Liver (tissue), 9 donors: ENCODE results near the gene MPZL2. TPM values are rescaled to one million over a fixed set of nuclear protein-coding genes. Genes with fewer than 3 reads are reported as not detected.

Experiments
- DNase-seq: peaks from one replicate; pipeline ENCODE4 v3.0.0-alpha.2; 2017; ENCODE audit warnings: low spot score
- H3K27ac ChIP-seq, 2 donors: one replicate each; pipeline ENCODE4 v1.7.0; 2013; ENCODE audit warnings: inconsistent platforms in 2 of 2, low read length in 2 of 2, control low read depth in 1 of 2, low read depth in 1 of 2, mild to moderate bottlenecking in 1 of 2
- H3K27me3 ChIP-seq, 4 donors: one replicate each; pipeline versions ENCODE4 v1.6.1 to v1.7.0; 2013; ENCODE audit warnings: low read length in 3 of 4, inconsistent platforms in 1 of 4, mild to moderate bottlenecking in 1 of 4, moderate library complexity in 1 of 4; ENCODE audit not compliant: control insufficient read depth in 4 of 4, insufficient read depth in 4 of 4
- H3K36me3 ChIP-seq, 4 donors: one replicate each; pipeline versions ENCODE4 v1.6.1 to v1.7.0; 2013; ENCODE audit warnings: low read length in 3 of 4, mild to moderate bottlenecking in 3 of 4, low read depth in 1 of 4, moderate library complexity in 1 of 4; ENCODE audit not compliant: control insufficient read depth in 4 of 4, insufficient read depth in 3 of 4
- H3K4me1 ChIP-seq, 4 donors: one replicate each; pipeline versions ENCODE4 v1.6.1 to v1.7.0; 2013; ENCODE audit warnings: low read length in 3 of 4, mild to moderate bottlenecking in 3 of 4, moderate library complexity in 1 of 4; ENCODE audit not compliant: control insufficient read depth in 4 of 4, insufficient read depth in 4 of 4
- H3K4me3 ChIP-seq, 3 donors: one replicate each; pipeline versions ENCODE4 v1.6.1 to v1.7.0; 2013; ENCODE audit warnings: low read length in 3 of 3, control low read depth in 1 of 3, low read depth in 1 of 3, mild to moderate bottlenecking in 1 of 3
- H3K9ac ChIP-seq, 2 donors: one replicate each; pipeline ENCODE4 v1.7.0; 2013; ENCODE audit warnings: low read length in 2 of 2, mild to moderate bottlenecking in 2 of 2, moderate library complexity in 2 of 2, control low read depth in 1 of 2, low read depth in 1 of 2
- H3K9me3 ChIP-seq, 4 donors: one replicate each; pipeline versions ENCODE4 v1.6.1 to v1.7.0; 2013; ENCODE audit warnings: low read length in 3 of 4; ENCODE audit not compliant: control insufficient read depth in 4 of 4
- ATF3 ChIP-seq: IDR thresholded peaks from 2 replicates; pipeline ENCODE4 v1.6.1; 2016; ENCODE audit warnings: antibody characterized with exemption
- CTCF ChIP-seq: fragments of 150-350 bp; IDR thresholded peaks from 2 replicates; pipeline ENCODE4 v1.5.1; 2017; ENCODE audit warnings: improper control_type of control experiment, low read depth, low read length; ENCODE audit not compliant: missing input control
- EGR1 ChIP-seq, 2 donors: IDR thresholded peaks; 2 replicates each; pipeline ENCODE4 v1.6.1; 2016 to 2018; ENCODE audit warnings: antibody characterized with exemption in 2 of 2, low read depth in 2 of 2
- FOXA1 ChIP-seq: IDR thresholded peaks from 2 replicates; pipeline ENCODE4 v1.6.1; 2016; ENCODE audit warnings: antibody characterized with exemption
- FOXA2 ChIP-seq: IDR thresholded peaks from 2 replicates; pipeline ENCODE4 v1.6.1; 2016; ENCODE audit warnings: antibody characterized with exemption
- GABPA ChIP-seq, 2 donors: IDR thresholded peaks in 1 of 2; conservative IDR thresholded peaks in 1 of 2; 2 replicates each; pipeline ENCODE4 v1.6.1; 2016; ENCODE audit warnings: antibody characterized with exemption in 2 of 2, mild to moderate bottlenecking in 1 of 2, moderate library complexity in 1 of 2
- HNF4G ChIP-seq: IDR thresholded peaks from 2 replicates; pipeline ENCODE4 v1.6.1; 2016; ENCODE audit warnings: antibody characterized with exemption
- MAX ChIP-seq: IDR thresholded peaks from 2 replicates; pipeline ENCODE4 v1.6.1; 2016; ENCODE audit warnings: antibody characterized with exemption
- NR2F2 ChIP-seq: IDR thresholded peaks from 2 replicates; pipeline ENCODE4 v1.6.1; 2016; ENCODE audit warnings: antibody characterized with exemption
- RAD21 ChIP-seq, 2 donors: IDR thresholded peaks; 2 replicates each; pipeline ENCODE4 v1.6.1; 2016; ENCODE audit warnings: antibody characterized with exemption in 2 of 2, mild to moderate bottlenecking in 2 of 2
- REST ChIP-seq: IDR thresholded peaks from 2 replicates; pipeline ENCODE4 v1.6.1; 2016; ENCODE audit warnings: antibody characterized with exemption, mild to moderate bottlenecking
- SP1 ChIP-seq: IDR thresholded peaks from 2 replicates; pipeline ENCODE4 v1.6.1; 2018; ENCODE audit warnings: antibody characterized with exemption, mild to moderate bottlenecking
- TAF1 ChIP-seq: conservative IDR thresholded peaks from 2 replicates; pipeline ENCODE4 v1.6.1; 2016; ENCODE audit warnings: antibody characterized with exemption, mild to moderate bottlenecking
- YY1 ChIP-seq: IDR thresholded peaks from 2 replicates; pipeline ENCODE4 v1.6.1; 2016; ENCODE audit warnings: antibody characterized with exemption, mild to moderate bottlenecking
- ZBTB33 ChIP-seq: IDR thresholded peaks from 2 replicates; pipeline ENCODE4 v1.6.1; 2016; ENCODE audit warnings: antibody characterized with exemption
- WGBS: extraction: QIAGEN DNeasy Blood & Tissue Kit; methylation state at CpG from one replicate; pipeline ENCODE4 v1.1.7; 2013; 5-methylcytosine and 5-hydroxymethylcytosine counted together
- polyA plus RNA-seq, 2 donors: library from polyadenylated mRNA; stranded (reverse) in 1 of 2; unstranded in 1 of 2; fragments of 200-250 nt in 1 of 2; fragments of >200 nt in 1 of 2; fragmentation: Nextera tagmentation in 1 of 2; extraction: Ambion mirVana in 1 of 2; gene quantifications; one replicate each; pipeline versions ENCODE4 v1.2.1 to v1.2.3, GENCODE V29; 2013 to 2015
- total RNA-seq, 2 donors: library from RNA; depleted of rRNA; stranded (reverse); fragments of >200 nt; gene quantifications; one replicate each; pipeline ENCODE4 v1.2.3, GENCODE V29; 2014
- donor health status: healthy.
- donor health status: healthy.
- donor health status: healthy.
- donor health status: healthy.
- donor health status: healthy.

The MPZL2 gene
- total and polyA plus RNA-seq, 4 donors, result 8.4 to 17.2 (median 11.9) TPM

GRCh38 chr11:118313242-118313641, 49.1 kb upstream of the MPZL2 start:
- DNase-seq, result no peak
- peaks cover 0 to 4% (median 1%) of the 10 kb centered on the region in 4 donors for H3K27me3 ChIP-seq
- peaks cover 0 to 6% (median 2%) of the 10 kb centered on the region in 4 donors for H3K4me1 ChIP-seq
- H3K27ac ChIP-seq, result no peak overlapping the region
- no peak overlapping the region for H3K9ac ChIP-seq
- no peak overlapping the region for H3K4me3 ChIP-seq
- 72% methylated on average over 4 of the region's 4 CpGs for WGBS
- TF ChIP-seq REST, result no peak
- no peaks in the 10 kb centered on the region for H3K36me3 ChIP-seq
- no peaks in the 10 kb centered on the region for H3K9me3 ChIP-seq

- no peak overlapping the region for H3K9ac ChIP-seq
- no peaks in the 10 kb centered on the region for H3K9me3 ChIP-seq
- DNase-seq, result no peak
- H3K4me3 ChIP-seq, result no peak overlapping the region
- peaks cover 0 to 4% (median 1%) of the 10 kb centered on the region in 4 donors for H3K27me3 ChIP-seq
- H3K36me3 ChIP-seq, result no peaks in the 10 kb centered on the region
- no peak overlapping the region for H3K27ac ChIP-seq
- TF ChIP-seq SP1 (no peak), TAF1 (no peak), REST (no peak), GABPA (IDR thresholded peaks at IDR 0.05 in 1 of 2, conservative IDR thresholded peaks at IDR 0.05 in 1 of 2) (no peak)
- peaks cover 0 to 6% (median 2%) of the 10 kb centered on the region in 4 donors for H3K4me1 ChIP-seq
- WGBS, result 95% methylated on average over 2 of the region's 2 CpGs
These were observed 48.2 kb upstream of the MPZL2 start for GRCh38 chr11:118312328-118312727.

- Histone ChIP-seq H3K36me3 (no peaks in the 10 kb centered on the region), H3K9me3 (no peaks in the 10 kb centered on the region), H3K4me1 (peaks cover 0 to 6% (median 2%) of the 10 kb centered on the region in 4 donors), H3K27ac (no peak overlapping the region), H3K9ac (no peak overlapping the region), H3K4me3 (no peak overlapping the region), H3K27me3 (peaks cover 0 to 4% (median 1%) of the 10 kb centered on the region in 4 donors)
- no peak for DNase-seq
- TF ChIP-seq CTCF (no peak), RAD21 (IDR thresholded peaks at IDR 0.05) (no peak), YY1 (no peak), ATF3 (no peak), FOXA1 (no peak), ZBTB33 (no peak), HNF4G (no peak), FOXA2 (no peak), EGR1 (IDR thresholded peaks at IDR 0.05; ENCODE audit: low read depth in 2 of 2) (no peak), TAF1 (no peak), MAX (no peak), NR2F2 (no peak)
- WGBS, result 82% methylated on average over 4 of the region's 4 CpGs
These were observed 47.4 kb upstream of the MPZL2 start for GRCh38 chr11:118311518-118311917.
